BE2C (cell line): ENCODE results near the gene CASP10.
A peak's percentile ranks its signal among the peaks of the same experiment; 100 is the strongest.

Experiments used
- DNase-seq: peaks from one replicate; pipeline ENCODE4 v3.0.0-alpha.2; 2020
- H3K27me3 ChIP-seq: fragments of 250-450 bp; sonication (Bioruptor Pico); 2 replicates; pipeline ENCODE4 v1.5.1; 2020; ENCODE audit warnings: mild to moderate bottlenecking
- H3K36me3 ChIP-seq: fragments of 250-450 bp; sonication (Bioruptor Pico); 2 replicates; pipeline ENCODE4 v1.5.1; 2020; ENCODE audit warnings: mild to moderate bottlenecking
- H3K4me1 ChIP-seq: fragments of 250-450 bp; sonication (Bioruptor Pico); 2 replicates; pipeline ENCODE4 v1.5.1; 2020
- H3K4me3 ChIP-seq: 2 replicates; pipeline ENCODE4 v1.5.1; 2011; ENCODE audit warnings: low read depth, low read length
- H3K9me3 ChIP-seq: fragments of 250-450 bp; sonication (Bioruptor Pico); 2 replicates; pipeline ENCODE4 v1.5.1; 2020
- TF ChIP-seq, protein P1 (sequence below): IDR thresholded peaks from 2 replicates; pipeline ENCODE4 v1.5.1; 2012; ENCODE audit warnings: mild to moderate bottlenecking, low read depth, low read length

The CASP10 gene

DNA sequence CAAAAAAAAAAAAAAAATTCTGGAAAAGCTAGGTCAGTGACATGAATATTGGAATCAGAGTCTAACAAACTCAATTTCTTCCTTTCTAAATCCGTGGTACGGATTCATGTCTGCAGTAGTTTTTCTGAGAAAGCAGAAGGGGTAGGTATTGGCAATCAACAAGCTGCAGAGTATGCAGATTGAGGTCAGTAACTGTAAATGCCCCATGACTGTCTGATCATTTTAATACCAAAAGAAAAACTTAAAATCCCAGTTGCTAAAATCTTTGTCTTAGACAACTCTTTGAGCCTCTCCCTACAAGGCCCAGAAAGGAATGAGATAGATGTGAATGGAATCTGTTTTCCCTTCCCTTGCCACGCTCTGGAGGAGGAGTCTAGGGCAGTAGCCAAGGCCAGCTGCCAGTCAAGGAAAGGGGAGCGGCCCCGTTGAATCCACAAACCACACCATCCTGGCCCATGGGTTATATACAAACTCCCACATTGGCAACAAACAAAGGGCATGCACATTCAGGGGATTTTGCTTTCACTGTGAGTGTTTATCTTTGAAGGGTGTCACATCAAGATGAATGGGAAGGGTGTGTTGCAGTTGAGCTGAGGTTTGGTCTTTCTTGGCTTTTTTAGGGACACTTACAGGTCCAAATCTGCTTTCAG lies 71.3 kb downstream of the CASP10 start:
- peaks cover 7% of the 10 kb centered on the region for H3K4me1 ChIP-seq
- H3K27me3 ChIP-seq: no peaks in the 10 kb centered on the region
- no peaks in the 10 kb centered on the region for H3K9me3 ChIP-seq
- H3K36me3 ChIP-seq: no peaks in the 10 kb centered on the region
- H3K4me3 ChIP-seq: no peak overlapping the region
- DNase-seq: no peak
- TF ChIP-seq, protein P1, sequence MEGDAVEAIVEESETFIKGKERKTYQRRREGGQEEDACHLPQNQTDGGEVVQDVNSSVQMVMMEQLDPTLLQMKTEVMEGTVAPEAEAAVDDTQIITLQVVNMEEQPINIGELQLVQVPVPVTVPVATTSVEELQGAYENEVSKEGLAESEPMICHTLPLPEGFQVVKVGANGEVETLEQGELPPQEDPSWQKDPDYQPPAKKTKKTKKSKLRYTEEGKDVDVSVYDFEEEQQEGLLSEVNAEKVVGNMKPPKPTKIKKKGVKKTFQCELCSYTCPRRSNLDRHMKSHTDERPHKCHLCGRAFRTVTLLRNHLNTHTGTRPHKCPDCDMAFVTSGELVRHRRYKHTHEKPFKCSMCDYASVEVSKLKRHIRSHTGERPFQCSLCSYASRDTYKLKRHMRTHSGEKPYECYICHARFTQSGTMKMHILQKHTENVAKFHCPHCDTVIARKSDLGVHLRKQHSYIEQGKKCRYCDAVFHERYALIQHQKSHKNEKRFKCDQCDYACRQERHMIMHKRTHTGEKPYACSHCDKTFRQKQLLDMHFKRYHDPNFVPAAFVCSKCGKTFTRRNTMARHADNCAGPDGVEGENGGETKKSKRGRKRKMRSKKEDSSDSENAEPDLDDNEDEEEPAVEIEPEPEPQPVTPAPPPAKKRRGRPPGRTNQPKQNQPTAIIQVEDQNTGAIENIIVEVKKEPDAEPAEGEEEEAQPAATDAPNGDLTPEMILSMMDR: no peak

DNA sequence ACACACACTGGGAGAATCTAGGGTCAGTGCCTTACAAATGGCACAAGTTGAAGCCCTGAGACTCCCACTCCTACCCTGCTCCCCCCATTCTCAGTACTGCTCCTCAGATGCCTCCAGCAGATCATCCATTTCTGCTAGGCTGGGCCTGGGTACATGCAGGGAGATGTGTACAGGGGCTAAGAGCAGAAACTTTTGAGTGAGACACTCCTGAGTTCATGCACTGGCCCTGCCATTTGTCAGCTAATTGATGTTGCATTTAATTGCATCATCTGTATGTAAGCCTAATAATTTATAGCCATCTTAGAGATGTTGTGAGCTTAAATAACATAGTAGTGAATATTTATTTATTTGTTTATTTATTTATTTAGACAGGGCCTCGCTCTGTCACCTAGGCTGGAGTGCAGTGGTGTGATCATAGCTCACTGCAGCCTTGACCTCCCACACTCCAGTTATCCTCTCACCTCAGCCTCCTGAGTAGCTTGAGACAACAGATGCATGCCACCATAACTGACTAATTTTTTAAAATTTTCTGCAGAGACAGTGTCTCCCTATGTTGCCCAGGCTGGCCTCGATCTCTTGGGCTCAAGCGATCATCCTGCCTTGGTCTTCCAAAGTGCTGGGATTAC lies 72.6 kb downstream of the CASP10 start:
- Histone ChIP-seq H3K4me3 (no peak overlapping the region), H3K4me1 (peaks cover 7% of the 10 kb centered on the region), H3K9me3 (no peaks in the 10 kb centered on the region), H3K27me3 (no peaks in the 10 kb centered on the region), H3K36me3 (no peaks in the 10 kb centered on the region)
- TF ChIP-seq, protein P1: no peak
- DNase-seq: no peak

DNA sequence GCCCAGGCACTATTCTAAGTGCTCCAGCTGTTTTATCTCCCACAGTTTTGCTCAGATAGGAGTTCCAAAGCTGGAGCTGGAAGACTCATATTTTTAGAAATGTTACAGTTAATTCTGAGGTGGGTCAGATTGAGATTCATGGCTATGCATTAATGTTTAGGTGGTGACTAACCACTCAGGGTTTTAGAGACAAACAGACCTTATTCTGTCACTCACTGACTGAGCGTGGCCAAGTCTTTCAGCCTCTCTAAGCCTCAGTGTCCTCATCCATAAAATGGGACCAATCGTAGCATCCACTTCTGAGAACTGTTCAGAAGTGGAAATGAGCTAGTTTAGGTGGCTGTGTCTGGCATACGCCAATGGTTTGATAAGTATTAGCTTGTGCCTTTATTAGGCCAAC lies 73.1 kb downstream of the CASP10 start:
- Histone ChIP-seq H3K9me3 (no peaks in the 10 kb centered on the region), H3K36me3 (no peaks in the 10 kb centered on the region), H3K4me3 (no peak overlapping the region), H3K4me1 (peaks cover 7% of the 10 kb centered on the region), H3K27me3 (no peaks in the 10 kb centered on the region)
- no peak for DNase-seq
- TF ChIP-seq, protein P1: no peak

DNA sequence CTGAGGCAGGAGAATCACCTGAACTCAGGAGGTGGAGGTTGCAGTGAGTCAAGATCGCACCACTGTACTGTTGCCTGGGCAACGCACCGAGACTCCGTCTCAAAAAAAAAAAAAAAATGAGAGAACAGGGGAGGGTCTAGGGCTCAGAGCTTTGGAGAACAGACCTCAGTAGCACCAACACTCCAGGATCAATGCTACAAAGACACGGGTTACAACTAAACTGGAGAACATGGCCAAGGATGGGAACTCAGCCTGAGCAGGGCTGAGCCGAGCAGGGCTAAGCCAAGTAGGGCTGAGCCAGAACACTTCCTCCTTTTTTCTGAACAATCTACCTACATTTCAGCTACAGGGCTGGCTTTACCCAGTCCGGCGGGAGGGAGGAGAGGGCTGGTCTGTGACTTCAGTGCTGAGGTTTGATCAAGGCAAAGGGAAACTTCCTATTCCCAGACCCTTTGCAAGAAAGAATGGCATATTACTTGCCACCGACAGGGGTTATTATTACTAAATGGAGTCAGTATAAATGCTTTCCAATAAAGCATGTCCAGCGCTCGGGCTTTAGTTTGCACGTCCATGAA lies 74.5 kb downstream of the CASP10 start:
- no peaks in the 10 kb centered on the region for H3K27me3 ChIP-seq
- TF ChIP-seq, protein P1: no peak
- no peaks in the 10 kb centered on the region for H3K36me3 ChIP-seq
- DNase-seq: no peak
- peak overlapping the region; percentile 48 for H3K4me3 ChIP-seq
- peaks cover 7% of the 10 kb centered on the region for H3K4me1 ChIP-seq
- no peaks in the 10 kb centered on the region for H3K9me3 ChIP-seq

DNA sequence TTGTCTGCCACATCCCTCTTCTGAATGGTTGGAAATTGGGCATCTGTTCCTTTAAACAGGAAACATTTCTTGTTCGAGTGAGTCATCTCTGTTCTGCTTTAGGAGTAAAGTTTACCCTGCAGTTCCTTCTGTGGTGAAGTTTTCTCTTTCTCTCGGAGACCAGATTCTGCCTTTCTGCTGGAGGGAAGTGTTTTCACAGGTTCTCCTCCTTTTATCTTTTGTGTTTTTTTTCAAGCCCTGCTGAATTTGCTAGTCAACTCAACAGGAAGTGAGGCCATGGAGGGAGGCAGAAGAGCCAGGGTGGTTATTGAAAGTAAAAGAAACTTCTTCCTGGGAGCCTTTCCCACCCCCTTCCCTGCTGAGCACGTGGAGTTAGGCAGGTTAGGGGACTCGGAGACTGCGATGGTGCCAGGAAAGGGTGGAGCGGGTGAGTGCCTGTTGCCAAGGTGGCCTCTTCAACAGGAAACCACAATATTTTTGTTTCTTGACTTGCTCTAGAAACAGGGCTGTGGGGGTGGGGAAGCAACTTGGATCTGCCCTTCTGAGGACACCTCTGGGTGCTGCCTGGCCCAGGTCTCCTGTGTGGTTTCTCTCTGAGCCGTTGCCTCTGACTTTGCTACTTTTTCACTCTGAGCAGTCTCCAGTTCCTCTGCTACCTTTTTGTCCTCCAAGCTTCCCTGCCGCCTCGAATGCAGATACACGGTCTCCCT lies 75.2 kb downstream of the CASP10 start:
- peaks cover 7% of the 10 kb centered on the region for H3K4me1 ChIP-seq
- no peaks in the 10 kb centered on the region for H3K36me3 ChIP-seq
- H3K4me3 ChIP-seq: peak overlapping the region; percentile 48
- H3K27me3 ChIP-seq: no peaks in the 10 kb centered on the region
- no peaks in the 10 kb centered on the region for H3K9me3 ChIP-seq
- TF ChIP-seq, protein P1: no peak
- DNase-seq: no peak
